Activated T-cell treated with anti-CD3 and anti-CD28 coated beads for 48 hours (primary cell): ENCODE results near the gene RPSA.
"Not testable (repeated sequence)": the region's sequence is repeated elsewhere in the genome, so short reads cannot be mapped to it uniquely, and the experiment has no call there.

Experiments used
- DNase-seq: peaks from one replicate; pipeline ENCODE4 v3.0.0-alpha.2; 2020; ENCODE audit warnings: low read depth

Gene RPSA

DNA sequence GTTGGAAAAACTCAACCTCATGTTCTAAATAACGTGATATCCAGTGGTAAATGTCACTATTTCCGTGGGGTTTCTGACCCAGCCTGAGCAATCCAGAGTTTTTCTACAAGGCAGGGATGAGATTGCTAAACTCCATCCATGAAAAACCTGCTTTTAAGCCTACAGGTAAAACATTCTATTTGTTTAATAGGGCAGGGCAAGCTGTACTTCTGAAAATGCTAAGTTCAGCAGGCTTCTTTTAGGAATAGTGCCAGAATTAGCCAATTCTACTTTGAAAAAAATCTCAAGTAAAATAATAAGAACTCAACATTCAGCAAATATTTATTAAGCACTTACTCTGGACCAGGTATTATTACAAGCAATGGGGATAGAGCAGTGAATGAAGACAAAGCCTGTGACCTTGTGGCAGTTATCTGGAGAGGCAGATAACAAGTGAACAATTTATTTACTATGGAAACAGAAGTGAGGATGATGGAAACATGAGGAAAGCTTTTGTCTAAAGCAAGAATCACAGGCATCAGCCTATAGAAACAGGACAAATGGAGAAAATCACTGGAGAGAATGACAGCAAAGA, 13.3 kb downstream of the RPSA start:
- no peak for DNase-seq

GRCh38 chr3:39420543-39420942, 14.0 kb downstream of the RPSA start:
- DNase-seq: no peak

GRCh38 chr3:39423436-39423970, 17.0 kb downstream of the RPSA start:
- DNase-seq: no peak

GRCh38 chr3:39426312-39426711, 19.8 kb downstream of the RPSA start:
- no peak for DNase-seq

DNA sequence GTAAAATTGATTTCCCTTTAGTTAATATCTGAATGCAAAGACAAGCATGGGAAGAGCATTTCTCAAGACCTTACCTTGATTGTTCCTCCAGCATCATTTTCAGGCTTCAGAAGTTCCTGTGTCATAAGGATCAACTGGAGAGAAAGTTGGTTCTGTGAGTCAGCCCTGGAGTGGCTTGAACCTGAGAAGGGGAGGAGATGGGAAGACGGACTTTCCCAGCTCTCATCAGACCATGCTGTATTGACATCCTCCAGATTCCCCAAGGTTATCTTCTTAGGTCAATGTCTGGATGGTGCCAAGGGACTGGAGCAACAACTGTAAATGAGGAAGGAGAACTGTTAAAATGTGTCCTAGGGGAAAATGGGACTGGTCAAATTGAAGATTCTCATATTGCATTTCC, 21.0 kb downstream of the RPSA start:
- DNase-seq: no peak

GRCh38 chr3:39428745-39429201, 22.3 kb downstream of the RPSA start:
- DNase-seq: no peak

- DNase-seq: no peak
These were observed 22.9 kb downstream of the RPSA start for GRCh38 chr3:39429466-39429865.

DNA sequence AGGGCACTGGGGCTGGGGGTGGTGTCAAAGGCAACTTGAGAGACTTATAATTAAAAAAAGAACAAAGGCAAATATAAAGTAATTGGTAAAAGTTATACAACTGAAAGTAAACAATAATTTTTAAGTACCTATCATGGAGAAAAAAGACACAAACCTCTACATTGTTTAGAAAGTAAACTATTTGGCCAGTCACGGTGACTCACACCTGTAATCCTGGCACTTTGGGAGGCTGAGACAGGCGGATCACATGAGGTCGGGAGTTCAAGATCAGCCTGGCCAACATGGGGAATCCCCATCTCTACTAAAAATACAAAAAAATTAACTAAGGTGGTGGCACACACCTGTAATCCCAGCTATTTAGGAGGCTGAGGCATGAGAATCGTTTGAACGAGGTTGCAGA, 25.8 kb downstream of the RPSA start:
- DNase-seq: no peak

DNA sequence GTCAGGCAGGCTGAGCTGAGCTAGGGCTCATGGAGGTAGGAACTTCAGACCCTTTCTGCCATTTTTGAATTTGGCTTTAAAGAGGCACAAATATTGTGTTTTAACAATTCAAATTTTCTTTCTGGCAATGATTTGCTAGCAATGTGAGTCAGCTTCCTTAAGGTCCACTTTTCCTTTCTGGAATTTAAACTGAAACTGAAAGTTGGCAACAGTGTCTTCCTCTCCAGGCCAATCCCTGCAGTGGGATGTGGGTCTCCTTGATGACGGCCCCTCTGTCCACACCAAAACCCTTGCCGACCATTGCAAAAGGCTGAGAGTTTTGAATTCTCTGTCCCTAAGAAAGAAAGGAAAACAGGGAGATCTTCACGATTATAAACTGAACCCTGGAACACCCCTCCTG, 27.1 kb downstream of the RPSA start:
- no peak for DNase-seq

- no peak for DNase-seq
These were observed 28.1 kb downstream of the RPSA start for GRCh38 chr3:39434574-39434973.

GRCh38 chr3:39435006-39435748, 28.7 kb downstream of the RPSA start:
- DNase-seq: no peak

GRCh38 chr3:39438880-39439279, 32.4 kb downstream of the RPSA start:
- no peak for DNase-seq

DNA sequence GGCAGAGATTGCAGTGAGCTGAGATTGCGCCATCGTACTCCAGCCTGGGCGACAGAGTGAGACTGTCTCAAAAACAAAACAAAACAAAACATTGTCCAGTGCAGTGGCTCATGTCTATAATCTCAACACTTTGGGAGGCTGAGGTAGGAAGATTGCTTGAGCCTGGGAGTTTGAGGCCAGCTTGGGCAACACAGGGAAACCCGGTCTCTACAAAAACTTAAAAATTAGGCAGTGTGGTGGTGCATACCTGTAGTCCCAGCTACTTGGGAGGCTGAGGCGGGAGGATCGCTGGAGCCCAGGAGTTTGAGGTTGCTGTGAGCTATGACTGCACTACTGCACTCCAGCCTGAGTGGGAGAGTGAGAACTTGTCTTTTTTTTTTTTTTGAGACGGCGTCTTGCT, 33.8 kb downstream of the RPSA start:
- no peak for DNase-seq

- DNase-seq: no peak
These were observed 37.0 kb downstream of the RPSA start for GRCh38 chr3:39443530-39443929.

- no peak for DNase-seq
These were observed 39.4 kb downstream of the RPSA start for GRCh38 chr3:39445927-39446326.

DNA sequence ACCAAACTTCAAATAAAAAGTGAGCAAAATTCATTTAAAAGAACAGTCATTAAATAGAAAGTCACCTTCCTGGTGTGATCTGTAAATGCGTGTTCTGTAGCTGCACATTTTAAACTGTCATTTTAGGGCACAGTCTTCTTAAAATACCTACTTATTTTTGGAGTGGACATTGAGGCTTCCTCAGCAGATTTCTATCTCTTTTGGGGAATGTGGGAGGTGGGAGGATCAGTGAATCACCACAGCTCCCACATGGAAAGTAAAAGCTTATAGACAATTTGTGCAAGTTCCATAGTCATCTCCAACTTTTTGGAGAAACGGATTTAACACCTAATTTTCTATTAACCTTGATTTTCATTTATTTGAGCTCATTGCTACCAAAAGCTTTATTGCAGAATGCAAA, 39.9 kb downstream of the RPSA start:
- no peak for DNase-seq

DNA sequence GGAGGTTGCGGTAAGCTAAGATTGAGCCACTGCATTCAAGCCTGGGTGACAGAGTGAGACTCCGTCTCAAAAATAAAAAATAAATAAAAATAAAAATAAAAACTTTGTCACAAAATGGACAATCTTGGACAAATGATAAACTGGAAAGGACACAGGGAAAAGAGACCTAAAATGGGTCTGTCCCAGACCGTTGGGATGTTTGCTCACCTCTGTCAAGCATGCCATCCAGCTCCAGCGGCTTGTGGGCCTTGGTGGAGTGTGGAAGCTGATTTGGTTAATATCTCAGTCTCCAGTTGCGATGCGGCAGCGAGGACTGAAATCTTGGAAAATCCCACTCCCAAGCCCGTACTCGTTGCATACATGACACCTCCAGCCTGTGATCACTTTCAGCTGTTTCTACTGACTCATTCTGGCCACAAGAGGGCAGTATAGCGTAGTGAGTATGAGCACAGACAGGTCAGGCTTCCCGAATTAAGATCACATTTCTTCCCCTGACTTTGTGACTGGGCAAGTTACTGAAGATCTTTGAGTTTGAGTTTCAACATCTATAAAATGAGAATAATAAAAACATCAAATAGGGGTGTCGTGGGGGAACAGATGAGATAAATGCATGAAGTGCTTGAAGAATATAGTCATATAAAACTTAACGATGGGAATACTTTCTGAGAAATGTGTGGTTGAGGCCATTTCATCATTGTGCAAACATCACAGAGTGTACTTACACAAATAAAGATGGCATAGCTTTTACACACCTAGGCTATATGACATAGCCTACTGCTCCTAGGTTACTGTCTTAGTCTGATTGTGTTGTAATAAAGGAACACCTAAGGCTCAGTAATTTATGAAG, 41.3 kb downstream of the RPSA start:
- DNase-seq: peak; percentile 10

- no peak for DNase-seq
These were observed 42.1 kb downstream of the RPSA start for GRCh38 chr3:39448506-39449233.

- no peak for DNase-seq
These were observed 43.3 kb downstream of the RPSA start for GRCh38 chr3:39449796-39450195.

DNA sequence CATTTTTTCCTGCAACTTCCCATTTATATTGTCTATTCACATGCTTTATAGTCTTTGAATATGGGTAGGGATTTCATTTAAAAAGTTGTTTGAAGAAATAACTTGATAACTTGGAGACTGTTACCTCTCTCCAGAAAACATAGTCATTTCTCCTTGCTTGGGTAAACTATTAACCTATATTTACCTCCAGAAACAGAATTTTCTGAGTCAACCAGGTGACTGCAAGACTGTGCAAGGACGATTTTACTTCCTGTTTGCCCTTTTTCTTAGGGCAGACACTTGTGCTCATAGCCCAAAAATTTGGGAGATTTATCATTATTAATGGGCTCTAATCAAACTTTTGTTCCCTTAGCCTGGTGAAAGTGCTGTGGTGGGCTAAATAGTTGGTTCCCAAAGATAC, 46.6 kb downstream of the RPSA start:
- DNase-seq: no peak

- not testable (repeated sequence) for DNase-seq
These were observed 47.4 kb downstream of the RPSA start for GRCh38 chr3:39453872-39454271.

DNA sequence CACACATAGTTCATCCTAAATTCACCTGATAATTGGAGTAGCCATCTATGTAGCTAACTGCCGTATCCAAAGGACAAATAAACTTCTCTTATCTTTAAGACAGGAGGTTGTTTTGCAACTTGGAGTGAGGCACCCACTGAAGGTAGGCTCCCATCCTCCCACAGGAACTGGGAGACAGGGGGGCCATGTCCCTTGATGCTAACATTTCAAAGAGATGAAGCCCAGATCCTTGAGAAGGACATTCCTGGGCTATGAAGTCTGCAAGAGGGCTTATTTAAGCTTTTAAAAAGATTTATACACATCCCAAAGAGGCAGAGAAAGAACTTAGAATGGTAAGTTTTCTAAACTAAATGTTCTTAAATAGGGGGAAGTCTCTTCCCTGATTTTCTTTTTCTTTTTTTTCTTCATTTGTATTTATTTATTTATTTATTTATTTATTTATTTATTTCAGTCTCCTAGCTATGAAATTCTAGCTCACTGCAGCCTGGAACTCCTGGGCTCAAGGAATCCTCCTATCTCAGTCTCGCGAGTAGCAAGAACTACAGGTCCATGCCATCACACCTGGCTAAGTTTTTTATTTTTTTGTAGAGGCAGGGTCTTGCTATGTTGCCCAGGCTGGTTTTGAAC, 48.2 kb downstream of the RPSA start:
- DNase-seq: no peak
